SHP77 treated with DMSO at 0.1 percent for 48 hours (cell line): Measurements from ENCODE around the gene FAM107B.
"Not testable (repeated sequence)": the region's sequence is repeated elsewhere in the genome, so short reads cannot be mapped to it uniquely, and the experiment has no call there.

Source experiments
- DNase-seq: peaks from one replicate; lab custom pipeline; 2025; lab: John Stamatoyannopoulos, UW

The FAM107B gene

DNA sequence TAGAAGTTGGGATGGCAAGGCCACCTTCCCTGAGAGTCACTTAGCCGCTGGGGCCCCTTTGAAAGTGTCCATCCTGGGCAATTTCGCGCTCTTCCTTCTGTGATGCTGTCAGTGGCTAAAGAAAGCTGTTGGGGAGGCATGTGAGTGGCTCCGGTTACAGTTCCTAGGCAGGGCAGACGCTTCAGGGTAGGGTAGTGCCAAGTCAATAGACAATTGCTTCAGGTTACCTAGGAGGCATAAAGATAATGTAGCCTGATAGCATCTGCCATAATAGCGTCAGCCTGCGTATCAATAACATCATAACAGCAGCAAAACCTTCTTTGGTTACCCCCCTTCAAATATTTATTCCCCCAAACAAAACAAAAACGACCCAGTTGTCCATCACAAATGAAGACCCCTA lies at the start of gene FAM107B:
Gene FAM107B (minus strand): TSS at position 101 of the 400 bp plus-strand sequence. CDS start 234 bp downstream, outside the sequence.
- DNase-seq: no peak

DNA sequence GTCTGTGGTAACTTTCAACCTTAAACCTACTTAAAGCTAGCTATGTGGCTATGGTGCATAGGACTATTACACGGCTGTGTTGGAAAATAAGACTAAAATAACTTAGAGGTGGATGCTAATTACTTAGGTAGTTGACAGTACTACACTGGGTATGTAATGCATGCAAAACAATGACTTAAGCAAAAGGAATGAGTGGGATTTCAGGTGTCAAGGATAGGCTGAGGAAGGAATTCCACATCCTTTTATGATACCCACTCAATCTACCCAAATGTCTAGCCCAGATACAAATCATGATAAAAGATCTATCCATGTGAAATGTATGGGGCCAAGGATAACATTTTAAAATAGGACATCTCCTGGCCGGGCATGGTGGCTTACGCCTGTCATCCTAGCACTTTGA lies 49.3 kb upstream of the FAM107B start:
- DNase-seq: no peak

DNA sequence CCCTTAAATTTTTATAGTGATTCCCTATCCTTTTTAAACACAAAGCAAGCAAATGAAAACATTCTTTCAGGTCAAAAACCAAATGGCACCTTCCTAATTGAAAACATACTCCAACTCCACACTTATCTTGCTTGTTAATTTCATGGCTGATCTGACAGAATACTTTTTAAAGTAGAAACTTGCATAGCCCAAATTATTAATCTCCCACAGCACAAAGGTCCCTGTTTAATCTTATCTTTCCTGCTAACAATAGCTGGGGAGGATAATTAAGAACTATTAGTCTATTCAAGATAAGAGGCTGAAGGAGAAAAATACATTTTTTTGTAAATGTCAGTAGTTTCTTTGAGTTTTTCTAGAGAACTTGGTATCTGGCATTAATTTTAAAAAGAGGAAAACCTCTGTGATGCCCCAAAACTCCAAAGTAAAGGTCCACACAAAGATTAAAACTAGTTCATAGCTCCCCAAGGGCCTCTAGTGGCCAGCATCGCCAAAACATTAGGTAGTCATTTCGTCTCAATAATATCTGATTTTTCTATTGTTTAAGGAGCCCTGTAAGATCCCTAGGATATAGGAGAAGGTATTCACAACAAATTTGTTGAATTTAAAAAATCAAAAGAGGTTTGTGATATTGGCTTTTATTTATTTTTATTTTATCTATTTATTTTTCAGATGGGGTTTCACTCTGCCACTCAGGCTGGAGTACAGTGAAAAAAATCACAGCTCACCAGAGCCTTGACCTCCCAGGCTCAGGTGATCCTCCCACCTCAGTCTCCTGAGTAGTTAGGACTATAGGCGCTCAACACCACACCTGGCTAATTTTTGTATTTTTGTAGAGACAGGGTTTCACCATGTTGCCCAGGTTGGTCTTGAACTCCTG lies 48.4 kb upstream of the FAM107B start:
- DNase-seq: no peak

DNA sequence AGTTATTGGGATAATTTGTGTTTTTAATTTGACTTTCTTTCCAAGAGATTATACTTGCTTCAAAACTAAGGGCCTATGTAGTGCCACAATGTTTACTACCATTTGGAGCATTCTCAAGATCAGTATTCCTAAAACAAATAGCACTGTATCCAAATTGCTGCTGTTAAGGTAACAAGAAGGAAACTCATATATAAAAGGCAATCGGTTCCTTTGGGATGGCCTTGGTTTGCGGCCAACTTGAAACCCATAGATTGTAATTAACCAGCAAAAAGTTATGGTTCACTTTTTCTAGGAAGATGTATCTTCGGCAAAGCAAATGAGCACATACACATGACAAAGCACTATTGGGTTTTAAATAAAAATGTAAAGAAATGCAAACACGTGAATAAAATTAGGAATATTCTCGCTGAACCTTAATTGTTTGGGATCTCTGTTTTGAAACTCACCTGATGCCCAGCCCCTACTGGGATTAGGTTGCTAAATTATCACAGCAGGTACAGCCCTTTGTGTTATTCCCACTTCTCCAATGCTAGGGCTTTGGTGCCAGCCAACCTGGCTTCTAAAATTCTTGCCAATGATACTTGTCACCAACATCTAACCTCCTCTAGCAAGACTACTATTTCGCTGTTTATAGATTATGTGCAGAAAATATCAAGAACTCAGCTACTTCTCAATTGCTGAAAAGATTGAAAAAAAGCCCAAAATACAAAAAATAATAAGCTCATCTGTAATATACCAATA lies 47.1 kb upstream of the FAM107B start:
- no peak for DNase-seq

DNA sequence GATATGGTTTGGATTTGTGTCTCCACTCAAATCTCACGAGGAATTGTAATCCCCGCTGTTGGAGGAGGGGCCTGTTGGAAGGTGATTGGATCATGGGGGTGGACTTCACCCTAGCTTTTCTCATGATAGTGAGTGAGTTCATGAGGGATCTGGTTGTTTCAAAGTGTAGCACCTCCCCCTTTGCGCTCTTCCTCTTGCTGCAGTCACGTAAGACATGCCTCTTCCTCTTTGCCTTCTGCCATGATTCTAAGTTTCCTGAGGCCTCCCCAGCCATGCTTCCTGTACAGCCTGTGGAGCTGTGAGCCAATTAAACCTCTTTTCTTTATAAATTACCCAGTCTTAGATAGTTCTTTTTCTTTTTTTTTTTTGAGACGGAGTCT lies 46.1 kb upstream of the FAM107B start:
- DNase-seq: no peak

DNA sequence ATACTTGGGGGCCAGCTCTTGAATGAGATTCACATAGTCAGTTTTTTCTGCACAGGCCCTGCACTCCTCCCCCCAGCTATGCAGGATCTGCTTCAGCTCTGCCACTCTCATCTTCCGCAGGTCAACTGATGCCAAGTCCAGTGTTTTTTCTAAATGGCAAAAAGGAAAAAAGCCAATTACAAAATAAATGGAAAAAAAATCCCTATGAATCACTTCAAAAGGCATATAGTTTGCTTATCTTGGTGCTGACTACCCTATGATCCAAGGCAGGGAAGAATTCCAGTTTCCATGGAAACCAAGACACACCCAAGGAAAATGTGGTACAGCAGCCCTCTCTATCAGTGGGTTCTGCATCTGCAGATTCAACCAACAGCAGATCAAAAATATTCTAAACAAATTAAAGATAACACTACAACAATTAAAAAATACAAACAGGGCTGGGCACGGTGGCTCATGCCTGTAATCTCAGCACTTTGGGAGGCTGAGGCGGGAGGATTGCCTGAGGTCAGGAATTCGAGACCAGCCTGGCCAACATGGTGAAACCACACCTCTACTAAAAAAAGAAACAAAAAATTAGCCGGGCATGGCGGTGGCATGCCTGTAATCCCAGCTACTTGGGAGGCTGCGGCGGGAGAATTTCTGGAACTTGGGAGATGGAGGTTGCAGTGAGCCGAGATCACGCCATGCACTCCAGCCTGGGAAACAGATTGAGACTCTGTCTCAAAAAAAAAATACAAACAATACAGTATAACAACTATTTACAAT lies 45.5 kb upstream of the FAM107B start:
- DNase-seq: no peak

DNA sequence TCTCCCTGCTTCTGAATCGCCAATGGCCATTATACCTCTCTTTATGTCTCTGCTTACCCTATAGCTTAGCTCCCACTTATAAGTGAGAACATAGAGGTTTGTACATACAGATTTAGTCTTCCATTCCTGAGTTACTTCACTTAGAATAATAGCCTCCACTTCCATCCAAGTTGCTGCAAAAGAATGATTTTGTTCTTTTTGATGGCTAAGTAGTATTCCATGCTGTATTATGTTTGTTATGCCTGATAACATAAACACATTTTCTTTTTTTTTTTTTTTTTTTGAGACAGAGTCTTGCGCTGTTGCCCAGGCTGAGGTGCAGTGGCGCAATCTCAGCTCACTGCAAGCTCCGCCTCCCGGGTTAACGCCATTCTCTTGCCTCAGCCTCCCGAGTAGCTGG lies 42.0 kb upstream of the FAM107B start:
- DNase-seq: not testable (repeated sequence)

DNA sequence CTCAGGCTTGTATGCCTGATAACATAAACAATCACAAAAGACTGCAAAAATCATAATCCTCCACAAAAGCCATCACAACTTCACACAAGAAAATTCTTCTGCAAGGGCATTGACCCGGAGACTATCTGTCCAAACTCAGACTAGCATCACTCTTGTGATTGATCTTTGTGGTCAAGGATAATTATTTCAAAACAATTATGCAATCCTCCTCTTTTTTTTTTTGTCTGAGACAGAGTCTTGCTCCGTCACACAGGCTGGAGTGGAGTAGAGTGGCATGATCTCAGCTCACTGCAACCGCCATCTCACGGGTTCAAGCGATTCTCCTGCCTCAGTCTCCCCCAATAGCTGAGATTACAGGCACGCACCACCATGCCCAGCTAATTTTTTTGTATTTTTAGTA lies 41.0 kb upstream of the FAM107B start:
- DNase-seq: no peak

DNA sequence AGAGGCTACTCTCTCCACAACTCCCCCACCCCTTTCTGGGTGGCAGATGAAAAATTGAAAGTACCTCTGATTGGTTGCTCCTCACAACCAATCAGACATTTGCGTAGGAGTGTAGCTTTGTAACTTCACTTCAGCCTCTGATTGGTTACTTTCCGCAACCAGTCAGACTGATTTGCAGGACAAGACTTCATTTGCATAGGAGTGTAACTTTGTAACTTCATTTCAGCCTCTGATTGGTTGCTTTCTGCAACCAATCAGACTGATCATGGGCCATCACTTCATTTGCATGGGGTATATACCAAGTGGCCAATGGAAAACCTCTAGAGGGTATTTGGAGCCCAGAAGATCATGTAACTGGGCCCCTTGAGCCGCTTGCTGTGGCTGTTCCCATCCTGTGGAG lies 37.6 kb upstream of the FAM107B start:
- DNase-seq: no peak

DNA sequence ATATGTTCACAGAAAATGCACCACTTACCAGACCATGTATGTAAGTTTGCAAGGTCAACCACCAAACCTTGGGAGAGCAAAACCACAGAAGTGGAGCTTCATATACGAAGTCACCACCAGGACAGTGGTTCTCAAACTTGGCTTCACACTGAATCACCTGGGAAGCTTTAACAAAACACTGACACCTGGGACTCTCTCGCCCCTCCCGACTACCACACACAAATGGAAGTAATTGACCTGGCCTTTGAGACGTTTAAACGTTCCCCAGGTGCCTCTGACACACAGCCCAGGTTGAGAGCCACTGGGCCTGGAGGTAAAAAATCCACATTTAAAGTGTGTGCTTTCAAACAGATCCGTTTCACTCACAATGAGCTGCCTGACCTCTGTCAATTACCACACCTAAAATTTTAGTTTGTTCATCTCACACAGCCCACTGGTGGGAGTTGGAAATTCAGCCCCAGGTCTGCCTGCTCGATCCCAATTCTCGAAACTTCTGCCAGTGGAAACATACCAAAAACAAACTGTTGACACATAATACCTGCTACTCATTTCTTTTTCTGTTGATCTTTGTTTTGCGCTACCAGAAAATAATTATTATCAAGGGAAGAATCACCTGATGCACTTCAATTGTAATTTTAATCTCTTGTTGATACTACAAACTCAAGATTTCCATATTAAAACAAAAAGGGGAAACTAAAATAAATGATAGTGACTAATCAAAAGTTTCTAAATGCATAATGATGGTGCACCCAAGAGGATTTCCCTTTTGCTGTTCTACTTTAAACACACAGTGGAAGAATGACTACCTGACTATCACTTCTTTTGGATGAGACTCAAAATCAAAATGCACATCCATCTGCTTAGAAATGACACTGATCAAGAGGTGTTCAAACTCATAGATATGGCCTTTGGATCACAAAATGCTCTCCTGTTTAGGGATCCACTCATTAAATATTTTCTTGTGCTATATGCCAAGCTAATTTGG lies 36.6 kb upstream of the FAM107B start:
- DNase-seq: no peak

DNA sequence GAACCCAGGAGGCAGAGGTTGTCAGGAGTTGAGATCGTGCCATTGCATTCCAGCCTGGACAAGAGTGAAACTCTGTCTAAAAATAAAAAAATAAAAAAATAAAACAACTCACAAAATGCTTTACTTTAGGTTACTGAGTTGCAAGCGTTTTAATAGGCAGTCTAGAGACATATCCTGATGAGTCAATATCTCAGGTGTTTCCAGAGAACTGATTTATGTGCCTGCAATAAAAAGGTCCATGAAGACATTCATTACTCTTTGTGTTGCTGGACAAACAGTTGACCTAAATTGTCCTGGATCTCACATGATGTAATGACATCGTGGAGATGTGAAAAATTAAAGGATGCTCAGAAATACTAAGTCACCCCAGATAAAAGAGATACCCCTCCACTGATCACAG lies 31.6 kb upstream of the FAM107B start:
- DNase-seq: no peak

DNA sequence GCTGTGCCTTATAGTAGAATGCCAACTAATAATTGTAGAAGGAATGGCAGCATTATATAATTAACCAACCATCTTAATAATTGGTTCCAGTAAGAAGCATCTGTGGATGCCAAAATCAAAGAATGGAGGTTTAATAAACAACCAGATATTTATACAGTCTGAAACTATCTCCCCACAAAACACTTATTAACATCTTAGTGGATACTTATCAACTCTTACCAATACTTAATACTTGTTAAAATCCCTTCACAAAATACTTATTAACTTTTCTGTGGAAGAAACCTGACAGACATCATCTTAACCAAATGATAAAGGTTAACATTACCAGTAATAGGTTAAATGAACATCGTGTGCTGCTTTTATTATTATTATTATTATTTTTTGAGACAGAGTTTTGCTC lies 29.1 kb upstream of the FAM107B start:
- DNase-seq: no peak

DNA sequence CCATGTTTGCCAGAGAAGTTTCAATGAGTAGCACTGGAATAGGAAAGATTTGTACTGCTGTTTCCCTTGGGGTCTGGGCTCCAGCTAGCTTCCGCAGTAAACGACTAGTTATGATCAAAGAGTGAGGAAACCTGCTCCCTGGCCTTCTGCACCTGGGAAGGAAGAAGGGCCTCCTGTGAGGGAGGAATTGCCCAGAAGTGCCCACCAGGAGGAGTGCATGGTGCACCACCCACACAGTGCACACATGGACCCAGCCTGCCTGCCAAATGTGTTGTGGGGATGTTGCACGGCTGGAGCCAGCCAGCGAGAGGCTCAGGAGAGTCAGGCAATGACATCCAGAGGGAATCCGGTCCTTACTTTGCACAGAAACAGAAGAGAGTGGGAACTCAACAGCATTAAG lies 27.0 kb upstream of the FAM107B start:
- no peak for DNase-seq

DNA sequence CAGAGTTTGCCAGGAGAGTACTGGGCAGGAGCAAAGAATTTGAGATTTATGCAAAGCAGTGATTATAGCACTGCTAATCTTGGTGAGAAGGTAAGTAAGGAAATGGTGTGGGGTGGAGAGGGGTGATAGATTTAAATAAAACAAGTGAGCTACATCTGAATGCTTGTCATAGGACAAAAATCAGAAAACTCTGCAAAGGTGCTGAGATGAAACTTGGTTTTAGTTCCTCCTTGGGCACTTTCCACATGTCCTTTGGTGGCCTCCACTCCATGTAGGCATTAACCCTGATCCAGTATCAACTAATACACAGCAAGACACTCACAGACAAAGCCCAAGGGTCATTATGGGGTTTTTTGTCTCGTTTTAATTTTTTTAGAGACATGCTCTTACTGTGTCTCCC lies 25.7 kb upstream of the FAM107B start:
- no peak for DNase-seq

DNA sequence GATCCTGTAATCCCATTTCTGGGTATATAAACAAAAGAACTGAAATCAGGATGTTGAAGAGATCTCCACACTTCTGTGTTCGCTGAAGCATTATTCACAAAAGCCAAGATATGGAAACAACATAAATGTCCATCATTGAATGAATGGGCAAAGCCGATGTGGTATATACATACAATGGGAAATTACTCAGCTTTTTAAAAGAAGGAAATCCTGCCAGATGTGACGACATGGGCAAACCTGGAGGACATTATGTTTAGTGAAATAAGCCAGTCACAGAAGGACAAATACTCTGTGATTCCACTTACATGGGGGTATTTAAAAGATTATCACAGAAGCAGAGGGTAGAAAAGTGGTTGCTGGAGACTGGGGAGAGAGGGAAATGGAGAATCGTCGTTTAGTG lies 23.9 kb upstream of the FAM107B start:
- no peak for DNase-seq

DNA sequence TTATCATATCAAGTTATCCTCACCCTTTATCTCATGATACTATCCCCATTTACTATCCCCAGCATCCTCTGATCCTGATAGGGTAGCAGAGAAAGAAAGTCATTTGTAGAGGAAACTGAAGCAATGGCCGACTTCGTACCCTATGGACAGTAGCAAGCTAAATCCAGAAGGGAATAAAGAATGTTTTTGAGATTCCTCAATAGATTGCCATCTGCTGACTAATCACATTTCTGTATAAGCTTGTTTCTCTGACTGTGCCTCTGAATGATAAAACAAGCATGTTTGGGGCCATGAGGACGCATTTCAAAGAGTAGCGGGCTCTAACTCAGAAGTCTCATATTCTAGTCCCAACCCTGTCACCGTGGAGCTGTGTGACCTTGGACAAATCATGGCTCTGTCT lies 13.2 kb upstream of the FAM107B start:
- DNase-seq: no peak

DNA sequence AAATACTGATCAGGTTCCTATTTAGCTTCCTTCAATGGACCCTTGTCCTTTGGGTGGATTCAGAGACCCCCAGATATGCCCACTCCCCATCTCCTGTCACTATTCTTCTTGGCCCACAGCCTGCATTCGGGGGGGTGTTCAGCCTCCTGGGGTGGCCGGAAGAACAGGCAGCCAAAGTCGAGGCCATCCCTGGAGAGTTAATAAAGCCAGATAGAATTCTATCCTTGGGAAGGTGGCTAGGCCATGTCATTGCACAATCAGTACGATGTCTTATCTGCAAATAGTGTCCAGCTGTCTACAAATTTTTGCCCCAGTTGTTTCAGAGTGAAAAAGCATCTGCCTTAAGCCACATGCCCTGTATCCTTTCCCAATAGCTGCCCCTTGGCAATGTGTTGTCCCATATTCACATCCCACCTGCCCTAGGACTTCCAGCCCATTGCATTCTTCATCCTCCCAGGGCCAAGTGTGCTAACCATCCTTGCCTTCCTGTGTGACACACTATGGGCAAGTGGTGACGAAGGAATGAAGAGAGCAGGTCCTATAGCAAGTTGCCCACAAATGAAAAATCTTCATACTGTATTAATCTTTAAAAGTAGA lies 9.9 kb upstream of the FAM107B start:
- DNase-seq: no peak

DNA sequence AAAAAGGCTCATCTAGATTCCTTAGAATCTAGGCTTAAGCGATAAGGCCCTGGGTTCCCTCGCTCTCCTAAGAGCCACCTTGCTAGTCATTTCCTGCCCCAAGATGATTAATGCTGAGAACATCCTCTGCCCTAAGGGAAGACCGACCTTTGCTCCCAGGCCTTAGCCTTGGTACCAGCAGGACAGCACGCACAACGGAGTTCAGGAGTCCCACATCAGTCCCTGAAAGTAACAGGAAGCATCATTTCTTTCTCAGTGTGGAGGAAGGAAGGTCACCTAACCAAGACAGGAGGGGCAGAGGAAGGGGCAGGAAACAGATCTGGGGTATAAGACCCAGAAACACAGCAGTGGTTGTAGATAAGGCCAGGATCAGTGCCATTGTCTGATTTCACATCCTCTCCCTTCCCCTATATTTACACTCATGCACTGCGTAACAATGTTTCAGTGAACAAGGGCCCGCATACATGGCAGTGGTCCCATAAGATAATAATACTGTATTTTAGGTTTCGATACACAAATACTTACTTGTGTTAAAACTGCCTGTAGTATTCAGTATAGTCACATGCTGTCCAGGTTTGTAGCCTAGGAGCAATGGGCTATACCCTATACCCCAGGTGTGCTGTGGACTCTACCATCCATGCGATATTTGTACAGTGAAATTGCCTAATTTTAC lies 8.1 kb upstream of the FAM107B start:
- no peak for DNase-seq

DNA sequence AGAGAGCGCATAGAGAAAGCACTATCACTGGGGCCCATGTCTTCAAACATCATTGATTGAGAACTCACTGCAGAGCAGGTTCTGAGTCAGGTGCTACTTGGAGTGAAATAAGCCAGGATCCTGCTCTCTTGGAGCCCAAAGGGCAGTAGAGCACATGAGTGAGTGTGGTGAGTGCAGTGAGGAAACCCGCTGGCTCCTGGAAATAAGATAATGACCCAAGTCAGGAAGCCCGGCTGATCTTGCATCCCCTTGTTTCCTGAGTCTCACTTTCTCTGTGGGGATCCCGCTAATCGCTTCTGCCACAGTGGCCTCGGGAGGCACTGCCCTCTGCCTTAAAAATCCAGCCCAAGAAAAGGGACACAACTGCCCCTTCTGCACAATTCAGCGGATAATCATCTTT lies 7.1 kb upstream of the FAM107B start:
- no peak for DNase-seq

DNA sequence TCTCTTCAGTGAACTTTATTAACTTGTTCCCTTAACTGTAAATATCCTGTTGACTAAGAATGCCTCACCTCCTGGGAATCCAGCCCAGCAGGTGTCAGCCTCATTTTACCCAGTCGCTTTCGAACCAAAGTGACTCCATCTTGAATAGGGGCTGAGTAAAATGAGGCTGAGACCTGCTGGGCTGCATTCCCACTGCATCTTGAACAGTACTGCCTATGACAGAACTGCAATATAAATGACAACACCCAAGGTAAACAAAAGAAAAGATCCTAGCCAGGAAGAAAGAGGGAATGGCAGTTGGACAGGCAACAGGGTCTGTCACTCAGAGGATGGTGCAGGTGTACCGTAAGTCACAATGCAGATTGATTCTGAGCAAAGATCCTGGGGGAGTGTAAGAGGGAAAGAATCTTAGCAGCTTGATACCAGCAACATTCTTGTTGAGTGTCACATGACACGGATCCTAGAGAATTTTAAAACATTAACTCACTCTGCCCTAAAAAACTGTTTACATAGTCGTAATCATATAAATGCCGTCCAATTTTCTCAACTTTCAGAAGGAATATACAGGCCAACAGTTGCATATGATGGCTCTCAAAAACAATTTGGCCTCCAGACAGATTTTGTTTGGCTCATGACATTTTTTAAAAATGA lies 4.4 kb upstream of the FAM107B start:
- no peak for DNase-seq
